HCT116 (cell line): ENCODE results near the gene CAPZB. TPM values are rescaled to one million over a fixed set of nuclear protein-coding genes. Genes with fewer than 3 reads are reported as not detected.

Experiments used
- ATAC-seq: fragments of 200-7000 bp; cut with Tn5 transposase; 2 replicates; pipeline ENCODE4 v1.9.1; 2020; ENCODE audit warnings: mild to moderate bottlenecking, moderate library complexity
- BruUV-seq: library from RNA; stranded (reverse); fragments of 400-500 nt; replicated peaks from 2 replicates; lab custom pipeline; 2021; lab: Mats Ljungman, UMichigan
- CTCF ChIA-PET: fragments of 300-600 bp; sonication (Branson Sonifier 250); formaldehyde crosslinking; loops from one replicate; lab custom pipeline; 2021; ENCODE audit warnings: antibody characterized with exemption; lab: Charles Lee
- POLR2A ChIA-PET: fragments of 300-600, 350-600 bp; sonication (Branson Sonifier 250); formaldehyde crosslinking; loops from one replicate; lab custom pipeline; 2021; ENCODE audit warnings: antibody characterized with exemption; lab: Charles Lee
- RAD21 ChIA-PET, 2 experiments: fragments of 300-600 bp; sonication (Branson Sonifier 250); formaldehyde crosslinking; loops; one replicate each; lab custom pipeline; 2023; ENCODE audit warnings: low total read pairs in 2 of 2; ENCODE audit not compliant: uncharacterized antibody in 2 of 2, unreplicated experiment in 2 of 2, low non-redundant PET in 1 of 2; lab: Charles Lee
- DNase-seq: peaks from one replicate; pipeline ENCODE4 v3.0.0-alpha.2; 2010; ENCODE audit warnings: low read depth, low spot score
- H2AFZ ChIP-seq: fragments of 200-600 bp; shearing (Covaris generic), sonication (generic); 2 replicates; pipeline ENCODE4 v1.6.1; 2017; ENCODE audit warnings: low read depth, mixed run types, mixed read lengths, antibody characterized with exemption, low read length; ENCODE audit not compliant: poor library complexity, severe bottlenecking
- H3K27ac ChIP-seq: 2 replicates; pipeline ENCODE4 v1.5.1; 2012; ENCODE audit warnings: low read depth, low read length
- H3K27me3 ChIP-seq: fragments of 200-600 bp; sonication (generic); 2 replicates; pipeline ENCODE4 v1.6.1; 2016; ENCODE audit warnings: mixed run types, low read length, mixed read lengths; ENCODE audit not compliant: insufficient read depth
- H3K36me3 ChIP-seq, 2 experiments: fragments of 200-500 bp in 1 of 2; fragments of 200-600 bp in 1 of 2; sonication (Bioruptor generic) in 1 of 2; sonication (generic) in 1 of 2; 2 replicates each; pipeline versions ENCODE4 v1.5.1 to v1.6.1; 2014 to 2016; ENCODE audit warnings: low read length in 2 of 2, inconsistent platforms in 1 of 2, mixed read lengths in 1 of 2, mixed run types in 1 of 2; ENCODE audit not compliant: insufficient read depth in 2 of 2, control insufficient read depth in 1 of 2
- H3K4me1 ChIP-seq, 2 experiments: fragments of 200-600 bp in 1 of 2; sonication (generic) in 1 of 2; 2 replicates each; pipeline versions ENCODE4 v1.5.1 to v1.6.1; 2012 to 2017; ENCODE audit warnings: low read length in 2 of 2, inconsistent platforms in 1 of 2, mild to moderate bottlenecking in 1 of 2, mixed read lengths in 1 of 2, mixed run types in 1 of 2, moderate library complexity in 1 of 2; ENCODE audit not compliant: insufficient read depth in 2 of 2, control insufficient read depth in 1 of 2
- H3K4me2 ChIP-seq: fragments of 200-600 bp; sonication (generic); 2 replicates; pipeline ENCODE4 v1.6.1; 2017; ENCODE audit warnings: mixed run types, low read length, mixed read lengths
- H3K4me3 ChIP-seq, 2 experiments: fragments of 200-600 bp in 1 of 2; sonication (generic) in 1 of 2; replicated peaks in 1 of 2; 2 replicates each; pipeline ENCODE4 v1.5.1; 2011 to 2016; ENCODE audit warnings: low read length in 2 of 2, control low read depth in 1 of 2, low read depth in 1 of 2, mild to moderate bottlenecking in 1 of 2, mixed read lengths in 1 of 2, mixed run types in 1 of 2
- H3K79me2 ChIP-seq: fragments of 200-600 bp; sonication (generic); 2 replicates; pipeline ENCODE4 v1.6.1; 2017; ENCODE audit warnings: mild to moderate bottlenecking, mixed run types, low read length, moderate library complexity, mixed read lengths; ENCODE audit not compliant: insufficient read depth
- H3K9ac ChIP-seq: fragments of 200-600 bp; sonication (generic); 2 replicates; pipeline ENCODE4 v1.6.1; 2016; ENCODE audit warnings: low read length, mixed read lengths
- H3K9me2 ChIP-seq: fragments of 200-600 bp; sonication (generic), shearing (Covaris generic); 2 replicates; pipeline ENCODE4 v1.6.1; 2017; ENCODE audit warnings: mixed run types, mild to moderate bottlenecking, moderate library complexity; ENCODE audit not compliant: insufficient read depth
- H3K9me3 ChIP-seq, 2 experiments: fragments of 200-500 bp in 1 of 2; fragments of 200-600 bp in 1 of 2; sonication (Bioruptor generic) in 1 of 2; sonication (generic) in 1 of 2; 2 replicates each; pipeline ENCODE4 v1.6.1; 2014 to 2017; ENCODE audit warnings: low read length in 2 of 2, mixed read lengths in 2 of 2, inconsistent platforms in 1 of 2, low read depth in 1 of 2, mild to moderate bottlenecking in 1 of 2, mixed run types in 1 of 2, moderate library complexity in 1 of 2; ENCODE audit not compliant: control insufficient read depth in 1 of 2, insufficient read depth in 1 of 2
- H4K20me1 ChIP-seq: fragments of 200-600 bp; sonication (generic), shearing (Covaris generic); 2 replicates; pipeline ENCODE4 v1.6.1; 2017; ENCODE audit warnings: mixed run types, mild to moderate bottlenecking, moderate library complexity; ENCODE audit not compliant: insufficient read depth
- CBX3 ChIP-seq: IDR thresholded peaks from 2 replicates; pipeline ENCODE4 v1.6.1; 2012; ENCODE audit warnings: low read depth
- CEBPB ChIP-seq: IDR thresholded peaks from 2 replicates; pipeline ENCODE4 v1.6.1; 2012; ENCODE audit warnings: low read depth
- EGR1 ChIP-seq: IDR thresholded peaks from 2 replicates; pipeline ENCODE4 v1.6.1; 2012; ENCODE audit warnings: low read depth
- ELF1 ChIP-seq: IDR thresholded peaks from 2 replicates; pipeline ENCODE4 v1.6.1; 2012; ENCODE audit warnings: low read depth, borderline replicate concordance
- EZH2 ChIP-seq: fragments of 200-600 bp; sonication (generic); IDR thresholded peaks from 2 replicates; pipeline ENCODE4 v1.6.1; 2017; ENCODE audit warnings: antibody characterized with exemption, mixed run types
- FOSL1 ChIP-seq: IDR thresholded peaks from 2 replicates; pipeline ENCODE4 v1.6.1; 2012; ENCODE audit warnings: low read depth
- JUND ChIP-seq: IDR thresholded peaks from 2 replicates; pipeline ENCODE4 v1.6.1; 2012
- MAX ChIP-seq: IDR thresholded peaks from 2 replicates; pipeline ENCODE4 v1.6.1; 2012
- POLR2A ChIP-seq: IDR thresholded peaks from 2 replicates; pipeline ENCODE4 v1.7.0; 2011; ENCODE audit warnings: borderline replicate concordance; ENCODE audit not compliant: insufficient read depth, insufficient read length; ENCODE audit errors: extremely low read depth
- RAD21 ChIP-seq: IDR thresholded peaks from 2 replicates; pipeline ENCODE4 v1.6.1; 2012; ENCODE audit warnings: low read depth, mild to moderate bottlenecking
- YY1 ChIP-seq: IDR thresholded peaks from 2 replicates; pipeline ENCODE4 v1.6.1; 2011; ENCODE audit warnings: low read length, low read depth, moderate library complexity, mild to moderate bottlenecking; ENCODE audit not compliant: insufficient replicate concordance; ENCODE audit errors: extremely low read depth
- ZBTB33 ChIP-seq: IDR thresholded peaks from 2 replicates; pipeline ENCODE4 v1.6.1; 2011; ENCODE audit warnings: mild to moderate bottlenecking, low read length, moderate library complexity; ENCODE audit not compliant: insufficient replicate concordance; ENCODE audit errors: extremely low read depth
- ZNF274 ChIP-seq: fragments of 200-500 bp; sonication (Bioruptor generic); IDR thresholded peaks from 2 replicates; pipeline ENCODE4 v1.6.1; 2014; ENCODE audit warnings: mild to moderate bottlenecking, low read depth, low read length, inconsistent platforms
- intact Hi-C: fragments of 100-400 bp; cut with micrococcal nuclease; formaldehyde crosslinking; loops from 2 replicates; pipeline ENCODE4 v1.10.0; 2022
- total RNA-seq: library from RNA; stranded (reverse); gene quantifications from one replicate; pipeline ENCODE4 v1.2.1, GENCODE V29; 2021; ENCODE audit not compliant: unreplicated experiment
- TF ChIP-seq, protein P1 (sequence below), 3 experiments: fragments of 200-600 bp in 1 of 3; sonication (generic) in 1 of 3; IDR thresholded peaks in 2 of 3; conservative IDR thresholded peaks in 1 of 3; 2 replicates each; pipeline ENCODE4 v1.5.1; 2012 to 2017; ENCODE audit warnings: low read depth in 2 of 3, low read length in 2 of 3, antibody characterized with exemption in 1 of 3, borderline replicate concordance in 1 of 3, control low read depth in 1 of 3, mild to moderate bottlenecking in 1 of 3, mixed read lengths in 1 of 3, mixed run types in 1 of 3, moderate library complexity in 1 of 3; ENCODE audit not compliant: insufficient read depth in 1 of 3

CAPZB gene
- total RNA-seq, 1 experiment from 2014 or later: 203 TPM

- H2AFZ ChIP-seq: no peak overlapping the region
Measured at GRCh38 chr1:19533626-19534025, 48.3 kb upstream of the CAPZB start.

DNA sequence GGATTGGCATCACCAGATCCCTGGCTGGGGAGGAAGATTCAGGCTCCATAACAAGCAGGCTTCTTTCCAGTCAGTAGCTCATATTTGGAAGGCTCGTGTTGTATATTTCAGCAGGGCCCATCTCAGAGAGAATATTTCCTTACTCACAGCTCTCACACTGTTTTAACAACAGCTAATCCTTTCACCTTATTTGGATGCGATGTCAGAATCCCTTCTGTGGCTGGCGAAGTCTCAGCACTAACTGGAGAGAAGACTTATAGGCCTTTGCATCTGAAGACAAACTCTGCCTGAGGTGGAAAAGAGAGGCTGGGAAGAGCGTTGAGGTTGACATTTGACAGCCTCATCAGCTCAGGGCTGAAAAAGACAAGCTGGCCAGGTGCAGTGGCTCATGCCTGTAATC lies 47.2 kb upstream of the CAPZB start:
- H3K9ac ChIP-seq: no peak overlapping the region
- ATAC-seq (no peak), DNase-seq (no peak)
- H3K4me3 ChIP-seq: no peak overlapping the region
- H4K20me1 ChIP-seq: no peaks in the 10 kb centered on the region
- H3K4me2 ChIP-seq: no peak overlapping the region
- no peak overlapping the region for H2AFZ ChIP-seq
- intact Hi-C loops: no loop called here
- H3K9me3 ChIP-seq: peaks cover 5 to 12% of the 10 kb centered on the region in 2 experiments; a peak in 3 of 4 replicates
- H3K79me2 ChIP-seq: no peaks in the 10 kb centered on the region
- no peak overlapping the region for H3K27ac ChIP-seq
- H3K27me3 ChIP-seq: no peaks in the 10 kb centered on the region
- CTCF ChIA-PET: no interaction called here
- POLR2A ChIA-PET: no interaction called here
- no peaks in the 10 kb centered on the region for H3K4me1 ChIP-seq
- RAD21 ChIA-PET: no interaction called here
- H3K9me2 ChIP-seq: no peaks in the 10 kb centered on the region
- BruUV-seq: no TSS peak
- no peaks in the 10 kb centered on the region for H3K36me3 ChIP-seq
- no peak for TF ChIP-seq MAX
- TF ChIP-seq ZNF274: no peak
- TF ChIP-seq CBX3: no peak
- TF ChIP-seq EZH2: no peak
- TF ChIP-seq EGR1: no peak
- TF ChIP-seq FOSL1: no peak
- no peak for TF ChIP-seq CEBPB
- TF ChIP-seq YY1: no peak
- TF ChIP-seq ZBTB33: no peak
- TF ChIP-seq, protein P1, sequence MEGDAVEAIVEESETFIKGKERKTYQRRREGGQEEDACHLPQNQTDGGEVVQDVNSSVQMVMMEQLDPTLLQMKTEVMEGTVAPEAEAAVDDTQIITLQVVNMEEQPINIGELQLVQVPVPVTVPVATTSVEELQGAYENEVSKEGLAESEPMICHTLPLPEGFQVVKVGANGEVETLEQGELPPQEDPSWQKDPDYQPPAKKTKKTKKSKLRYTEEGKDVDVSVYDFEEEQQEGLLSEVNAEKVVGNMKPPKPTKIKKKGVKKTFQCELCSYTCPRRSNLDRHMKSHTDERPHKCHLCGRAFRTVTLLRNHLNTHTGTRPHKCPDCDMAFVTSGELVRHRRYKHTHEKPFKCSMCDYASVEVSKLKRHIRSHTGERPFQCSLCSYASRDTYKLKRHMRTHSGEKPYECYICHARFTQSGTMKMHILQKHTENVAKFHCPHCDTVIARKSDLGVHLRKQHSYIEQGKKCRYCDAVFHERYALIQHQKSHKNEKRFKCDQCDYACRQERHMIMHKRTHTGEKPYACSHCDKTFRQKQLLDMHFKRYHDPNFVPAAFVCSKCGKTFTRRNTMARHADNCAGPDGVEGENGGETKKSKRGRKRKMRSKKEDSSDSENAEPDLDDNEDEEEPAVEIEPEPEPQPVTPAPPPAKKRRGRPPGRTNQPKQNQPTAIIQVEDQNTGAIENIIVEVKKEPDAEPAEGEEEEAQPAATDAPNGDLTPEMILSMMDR (IDR thresholded peaks at IDR 0.05 in 2 of 3, conservative IDR thresholded peaks at IDR 0.05 in 1 of 3; ENCODE audit: borderline replicate concordance in 1 of 3, insufficient read depth in 1 of 3, low read depth in 2 of 3, low read length in 2 of 3): no peak
- TF ChIP-seq ELF1: no peak
- TF ChIP-seq JUND: no peak
- TF ChIP-seq RAD21: no peak

More at GRCh38 chr1:19533626-19534025, 48.3 kb upstream of the CAPZB start:
- ChIA-PET POLR2A (no interaction called here), RAD21 (no interaction called here), CTCF (no interaction called here)
- no TSS peak for BruUV-seq
- H4K20me1 ChIP-seq: no peaks in the 10 kb centered on the region
- no peak overlapping the region for H3K27ac ChIP-seq
- intact Hi-C loops: no loop called here
- peaks cover 5 to 12% of the 10 kb centered on the region in 2 experiments; a peak in 3 of 4 replicates for H3K9me3 ChIP-seq
- ATAC-seq: no peak
- H3K9me2 ChIP-seq: no peaks in the 10 kb centered on the region
- no peak overlapping the region for H3K9ac ChIP-seq
- no peak for DNase-seq
- no peak overlapping the region for H3K4me2 ChIP-seq
- no peaks in the 10 kb centered on the region for H3K4me1 ChIP-seq
- no peaks in the 10 kb centered on the region for H3K27me3 ChIP-seq
- H3K36me3 ChIP-seq: no peaks in the 10 kb centered on the region
- H3K4me3 ChIP-seq: no peak overlapping the region
- H3K79me2 ChIP-seq: no peaks in the 10 kb centered on the region
- TF ChIP-seq EZH2: no peak
- TF ChIP-seq CBX3: no peak
- no peak for TF ChIP-seq RAD21
- TF ChIP-seq EGR1: no peak
- TF ChIP-seq POLR2A: no peak
- TF ChIP-seq FOSL1: no peak
